Fibroblast of gingiva (primary cell): ENCODE data around the gene MTCL1.

Experiments
- DNase-seq: peaks from one replicate; pipeline ENCODE4 v3.0.0-alpha.2; 2011; ENCODE audit warnings: low read depth

MTCL1 gene

DNA sequence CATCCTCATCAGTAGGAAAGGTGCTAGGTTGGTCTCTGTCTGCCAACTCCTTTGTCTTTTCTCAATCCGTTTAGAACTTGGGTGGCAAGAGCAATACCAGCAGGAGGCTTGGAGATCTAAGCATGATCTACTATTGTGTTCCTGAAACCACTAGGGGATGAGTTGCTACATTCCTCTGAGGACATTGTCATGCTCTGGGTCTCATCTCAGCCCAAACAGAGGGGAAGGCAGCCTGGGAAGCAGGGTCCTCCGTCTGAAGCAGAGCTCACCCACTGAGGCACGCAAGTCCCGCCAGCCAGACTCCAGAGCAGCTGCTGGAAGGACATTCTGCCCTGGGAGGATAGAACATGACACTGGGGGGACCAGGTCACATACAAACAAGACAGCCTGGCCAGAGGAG is 162.9 kb downstream of the MTCL1 start:
- no peak for DNase-seq

DNA sequence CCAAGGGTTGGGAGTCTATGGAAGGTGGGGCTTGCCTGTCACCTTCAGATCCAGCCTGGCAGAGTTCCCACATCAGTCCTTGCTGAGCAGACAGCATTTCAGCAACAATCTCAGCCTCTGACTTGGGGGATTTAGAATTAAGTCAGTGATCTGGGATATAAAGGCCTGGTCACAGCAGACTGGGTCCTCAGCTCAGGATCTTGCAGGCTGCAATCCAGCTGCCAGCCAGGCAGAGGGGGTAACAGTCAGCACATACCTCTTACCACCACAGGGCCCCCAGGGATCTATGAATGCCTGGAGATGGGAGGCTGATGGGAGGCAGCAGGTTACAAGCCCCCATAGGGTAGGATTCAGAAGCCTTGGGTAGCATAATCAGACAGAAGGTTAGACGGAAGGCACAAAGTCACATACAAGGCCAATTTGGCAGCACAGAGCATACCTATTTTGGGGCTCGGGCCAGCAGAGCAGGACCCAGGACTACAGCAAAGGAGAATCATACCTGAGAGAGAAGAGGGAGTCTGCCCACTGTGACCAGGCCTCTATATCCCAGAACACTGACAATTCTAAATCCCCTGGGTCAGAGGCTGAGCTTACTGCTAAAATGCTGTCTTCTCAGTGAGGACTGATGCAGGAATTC is 163.5 kb downstream of the MTCL1 start:
- no peak for DNase-seq

- no peak for DNase-seq
Observed at GRCh38 chr18:8869696-8870095, 164.3 kb downstream of the MTCL1 start.

DNA sequence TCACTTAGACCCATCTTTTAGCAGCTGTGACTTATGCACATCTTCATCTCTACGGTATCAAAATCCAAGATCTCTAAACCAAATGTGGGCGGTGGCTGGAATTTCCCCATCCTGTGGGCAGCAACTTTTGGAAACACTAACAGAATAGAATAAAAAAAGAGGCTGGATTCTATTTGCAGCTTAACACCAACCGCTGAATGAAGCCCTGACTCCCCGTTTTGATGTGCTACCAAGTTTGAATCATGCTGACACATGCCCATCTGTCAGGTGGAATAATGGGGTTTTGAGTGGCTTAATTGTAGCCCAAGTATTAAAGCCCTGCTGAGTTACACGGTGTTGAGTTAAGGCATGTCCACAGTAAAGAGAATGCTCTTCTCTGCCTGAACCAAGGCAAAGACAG is 165.2 kb downstream of the MTCL1 start:
- DNase-seq: no peak

GRCh38 chr18:8871489-8871888 is 166.1 kb downstream of the MTCL1 start:
- no peak for DNase-seq

- DNase-seq: no peak
Observed at GRCh38 chr18:8874872-8875271, 169.5 kb downstream of the MTCL1 start.

- no peak for DNase-seq
Observed at GRCh38 chr18:8876887-8877286, 171.5 kb downstream of the MTCL1 start.

GRCh38 chr18:8881103-8881502 is 175.7 kb downstream of the MTCL1 start:
- DNase-seq: no peak
